GM12878 (cell line): Measurements from ENCODE around the gene CLIC6. TPM values are rescaled to one million over a fixed set of nuclear protein-coding genes. Genes with fewer than 3 reads are reported as not detected.
A peak's percentile ranks its signal among the peaks of the same experiment; 100 is the strongest.

Experiments
- CREM ChIP-seq: IDR thresholded peaks from 2 replicates; pipeline ENCODE4 v1.6.1; 2014; ENCODE audit warnings: antibody characterized with exemption, low read depth
- EZH2 ChIP-seq: IDR thresholded peaks from 2 replicates; pipeline ENCODE4 v1.6.1; 2012; ENCODE audit warnings: low read depth, mild to moderate bottlenecking, control low read depth, inconsistent platforms, low read length, borderline replicate concordance; ENCODE audit not compliant: control insufficient read depth
- FOS ChIP-seq: IDR thresholded peaks from 3 replicates; pipeline ENCODE4 v1.6.1; 2011; ENCODE audit warnings: borderline replicate concordance; ENCODE audit not compliant: insufficient read length; ENCODE audit errors: extremely low read depth
- HDAC6 ChIP-seq: fragments of 200-600 bp; sonication (generic); IDR thresholded peaks from one replicate; pipeline ENCODE4 v1.8.0; 2017; ENCODE audit warnings: antibody characterized with exemption; ENCODE audit not compliant: unreplicated experiment
- HDGF ChIP-seq: fragments of 450-650 bp; IDR thresholded peaks from 2 replicates; pipeline ENCODE4 v1.6.1; 2016; ENCODE audit warnings: antibody characterized with exemption
- MXI1 ChIP-seq: fragments of 150-350 bp; IDR thresholded peaks from 2 replicates; pipeline ENCODE4 v1.6.1; 2011; ENCODE audit warnings: low read depth, mild to moderate bottlenecking, inconsistent platforms, low read length, improper control_type of control experiment
- NR2C1 ChIP-seq: fragments of 450-650 bp; IDR thresholded peaks from 2 replicates; pipeline ENCODE4 v1.6.1; 2017; ENCODE audit warnings: antibody characterized with exemption, mild to moderate bottlenecking, moderate library complexity
- SMAD5 ChIP-seq: IDR thresholded peaks from 2 replicates; pipeline ENCODE4 v1.6.1; 2016; ENCODE audit warnings: antibody characterized with exemption, low read depth
- SMARCA5 ChIP-seq: fragments of 450-650 bp; IDR thresholded peaks from 2 replicates; pipeline ENCODE4 v1.6.1; 2017; ENCODE audit warnings: mild to moderate bottlenecking
- SP1 ChIP-seq: IDR thresholded peaks from one replicate; pipeline ENCODE4 v1.6.1; 2011; ENCODE audit warnings: low read depth, low read length
- SREBF2 ChIP-seq: IDR thresholded peaks from 2 replicates; pipeline ENCODE4 v1.6.1; 2012; ENCODE audit warnings: mild to moderate bottlenecking, low read length
- WRNIP1 ChIP-seq: IDR thresholded peaks from 2 replicates; pipeline ENCODE4 v1.6.1; 2011; ENCODE audit warnings: low read depth, low read length, improper control_type of control experiment, borderline replicate concordance
- YY1 ChIP-seq: IDR thresholded peaks from 2 replicates; pipeline ENCODE4 v1.6.1; 2011; ENCODE audit warnings: low read depth, mild to moderate bottlenecking, low read length
- ZNF384 ChIP-seq: IDR thresholded peaks from 2 replicates; pipeline ENCODE4 v1.6.1; 2012; ENCODE audit warnings: low read depth, mild to moderate bottlenecking, low read length, improper control_type of control experiment, borderline replicate concordance
- ZSCAN29 ChIP-seq: fragments of 450-650 bp; IDR thresholded peaks from 2 replicates; pipeline ENCODE4 v1.6.1; 2017; ENCODE audit warnings: mild to moderate bottlenecking, moderate library complexity
- polyA plus RNA-seq, 11 experiments: library from polyadenylated mRNA; depleted of rRNA in 4 of 11; unstranded in 6 of 11; stranded (reverse) in 5 of 11; fragments of >200 nt; fragmentation: Nextera tagmentation in 4 of 11; fragmentation: Illumina TruSeq in 1 of 11; extraction: Ambion mirVana in 4 of 11; extraction: Trizol in 1 of 11; gene quantifications; 1 replicate in 1 of 11; 2 replicates in 10 of 11; pipeline versions ENCODE4 v1.2.1 to v1.2.3, GENCODE V29; 2011 to 2016; ENCODE audit warnings: inconsistent platforms in 2 of 11, missing spikeins in 2 of 11, low read depth in 1 of 11
- total RNA-seq, 4 experiments: library from RNA; depleted of rRNA in 3 of 4; stranded (reverse); fragments of >200 nt in 3 of 4; fragmentation: Illumina TruSeq in 1 of 4; extraction: Trizol in 1 of 4; gene quantifications; 2 replicates each; pipeline versions ENCODE4 v1.2.1 to v1.2.3, GENCODE V29; 2013 to 2021
- TF ChIP-seq, protein P1 (sequence below): IDR thresholded peaks from 2 replicates; pipeline ENCODE4 v1.6.1; 2011; ENCODE audit warnings: mild to moderate bottlenecking, low read depth, low read length, moderate library complexity; ENCODE audit not compliant: insufficient replicate concordance
- TF ChIP-seq, protein P2 (sequence below): fragments of 450-650 bp; IDR thresholded peaks from 2 replicates; pipeline ENCODE4 v1.6.1; 2017; ENCODE audit warnings: antibody characterized with exemption, mild to moderate bottlenecking, moderate library complexity
- TF ChIP-seq, protein P3 (sequence below): IDR thresholded peaks from 2 replicates; pipeline ENCODE4 v1.6.1; 2011; ENCODE audit warnings: low read depth, mild to moderate bottlenecking, low read length, moderate library complexity, borderline replicate concordance; ENCODE audit errors: extremely low read depth
- TF ChIP-seq, protein P4 (sequence below): IDR thresholded peaks from 2 replicates; pipeline ENCODE4 v1.6.1; 2011; ENCODE audit warnings: borderline replicate concordance, low read depth, mild to moderate bottlenecking, moderate library complexity, low read length; ENCODE audit not compliant: insufficient read depth, poor library complexity, severe bottlenecking
- TF ChIP-seq, protein P5 (sequence below): IDR thresholded peaks from 2 replicates; pipeline ENCODE4 v1.6.1; 2012; ENCODE audit warnings: low read length, inconsistent platforms

The CLIC6 gene
- total and polyA plus RNA-seq, 10 of the 15 experiments (the other 5 are each of a cell fraction or from before 2014, with no cell fraction given) = 5.7 to 34.1 (median 11.2) TPM

DNA sequence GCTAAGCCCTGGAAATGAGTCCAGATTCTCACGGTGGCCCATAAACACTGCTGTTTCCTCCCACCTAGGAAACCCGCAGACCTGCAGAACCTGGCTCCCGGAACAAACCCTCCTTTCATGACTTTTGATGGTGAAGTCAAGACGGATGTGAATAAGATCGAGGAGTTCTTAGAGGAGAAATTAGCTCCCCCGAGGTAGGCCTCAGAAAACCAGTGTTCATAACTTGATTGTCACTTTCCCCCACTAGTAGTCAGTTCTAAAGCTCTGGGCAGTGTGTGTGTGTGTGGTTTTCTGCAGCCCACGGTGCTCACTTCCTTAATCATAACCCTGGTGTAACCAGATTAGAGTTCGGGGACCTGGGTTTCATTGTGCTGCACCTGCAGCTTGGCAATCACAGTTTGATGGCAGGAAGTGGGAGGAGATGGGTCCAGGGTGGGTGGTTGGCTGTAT is 39.1 kb downstream of the CLIC6 start (continued):
- TF ChIP-seq FOS = no peak
- TF ChIP-seq YY1 = 0 out of 2 replicates have a peak, but pooled peaks have one; percentile 37
- TF ChIP-seq EZH2 = no peak
- no peak for TF ChIP-seq SREBF2
- no peak for TF ChIP-seq ZNF384
- TF ChIP-seq HDAC6 = no peak
- TF ChIP-seq WRNIP1 = no peak
- TF ChIP-seq SP1 = peak; percentile 6
- TF ChIP-seq, protein P1, sequence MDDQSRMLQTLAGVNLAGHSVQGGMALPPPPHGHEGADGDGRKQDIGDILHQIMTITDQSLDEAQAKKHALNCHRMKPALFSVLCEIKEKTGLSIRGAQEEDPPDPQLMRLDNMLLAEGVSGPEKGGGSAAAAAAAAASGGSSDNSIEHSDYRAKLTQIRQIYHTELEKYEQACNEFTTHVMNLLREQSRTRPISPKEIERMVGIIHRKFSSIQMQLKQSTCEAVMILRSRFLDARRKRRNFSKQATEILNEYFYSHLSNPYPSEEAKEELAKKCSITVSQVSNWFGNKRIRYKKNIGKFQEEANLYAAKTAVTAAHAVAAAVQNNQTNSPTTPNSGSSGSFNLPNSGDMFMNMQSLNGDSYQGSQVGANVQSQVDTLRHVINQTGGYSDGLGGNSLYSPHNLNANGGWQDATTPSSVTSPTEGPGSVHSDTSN = no peak
- TF ChIP-seq, protein P2, sequence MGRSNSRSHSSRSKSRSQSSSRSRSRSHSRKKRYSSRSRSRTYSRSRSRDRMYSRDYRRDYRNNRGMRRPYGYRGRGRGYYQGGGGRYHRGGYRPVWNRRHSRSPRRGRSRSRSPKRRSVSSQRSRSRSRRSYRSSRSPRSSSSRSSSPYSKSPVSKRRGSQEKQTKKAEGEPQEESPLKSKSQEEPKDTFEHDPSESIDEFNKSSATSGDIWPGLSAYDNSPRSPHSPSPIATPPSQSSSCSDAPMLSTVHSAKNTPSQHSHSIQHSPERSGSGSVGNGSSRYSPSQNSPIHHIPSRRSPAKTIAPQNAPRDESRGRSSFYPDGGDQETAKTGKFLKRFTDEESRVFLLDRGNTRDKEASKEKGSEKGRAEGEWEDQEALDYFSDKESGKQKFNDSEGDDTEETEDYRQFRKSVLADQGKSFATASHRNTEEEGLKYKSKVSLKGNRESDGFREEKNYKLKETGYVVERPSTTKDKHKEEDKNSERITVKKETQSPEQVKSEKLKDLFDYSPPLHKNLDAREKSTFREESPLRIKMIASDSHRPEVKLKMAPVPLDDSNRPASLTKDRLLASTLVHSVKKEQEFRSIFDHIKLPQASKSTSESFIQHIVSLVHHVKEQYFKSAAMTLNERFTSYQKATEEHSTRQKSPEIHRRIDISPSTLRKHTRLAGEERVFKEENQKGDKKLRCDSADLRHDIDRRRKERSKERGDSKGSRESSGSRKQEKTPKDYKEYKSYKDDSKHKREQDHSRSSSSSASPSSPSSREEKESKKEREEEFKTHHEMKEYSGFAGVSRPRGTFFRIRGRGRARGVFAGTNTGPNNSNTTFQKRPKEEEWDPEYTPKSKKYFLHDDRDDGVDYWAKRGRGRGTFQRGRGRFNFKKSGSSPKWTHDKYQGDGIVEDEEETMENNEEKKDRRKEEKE = no peak
- TF ChIP-seq HDGF = no peak
- no peak for TF ChIP-seq SMAD5
- TF ChIP-seq, protein P3, sequence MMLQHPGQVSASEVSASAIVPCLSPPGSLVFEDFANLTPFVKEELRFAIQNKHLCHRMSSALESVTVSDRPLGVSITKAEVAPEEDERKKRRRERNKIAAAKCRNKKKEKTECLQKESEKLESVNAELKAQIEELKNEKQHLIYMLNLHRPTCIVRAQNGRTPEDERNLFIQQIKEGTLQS = no peak
- TF ChIP-seq, protein P4, sequence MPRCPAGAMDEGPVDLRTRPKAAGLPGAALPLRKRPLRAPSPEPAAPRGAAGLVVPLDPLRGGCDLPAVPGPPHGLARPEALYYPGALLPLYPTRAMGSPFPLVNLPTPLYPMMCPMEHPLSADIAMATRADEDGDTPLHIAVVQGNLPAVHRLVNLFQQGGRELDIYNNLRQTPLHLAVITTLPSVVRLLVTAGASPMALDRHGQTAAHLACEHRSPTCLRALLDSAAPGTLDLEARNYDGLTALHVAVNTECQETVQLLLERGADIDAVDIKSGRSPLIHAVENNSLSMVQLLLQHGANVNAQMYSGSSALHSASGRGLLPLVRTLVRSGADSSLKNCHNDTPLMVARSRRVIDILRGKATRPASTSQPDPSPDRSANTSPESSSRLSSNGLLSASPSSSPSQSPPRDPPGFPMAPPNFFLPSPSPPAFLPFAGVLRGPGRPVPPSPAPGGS = peak; percentile 45
- TF ChIP-seq MXI1 = no peak
- TF ChIP-seq, protein P5, sequence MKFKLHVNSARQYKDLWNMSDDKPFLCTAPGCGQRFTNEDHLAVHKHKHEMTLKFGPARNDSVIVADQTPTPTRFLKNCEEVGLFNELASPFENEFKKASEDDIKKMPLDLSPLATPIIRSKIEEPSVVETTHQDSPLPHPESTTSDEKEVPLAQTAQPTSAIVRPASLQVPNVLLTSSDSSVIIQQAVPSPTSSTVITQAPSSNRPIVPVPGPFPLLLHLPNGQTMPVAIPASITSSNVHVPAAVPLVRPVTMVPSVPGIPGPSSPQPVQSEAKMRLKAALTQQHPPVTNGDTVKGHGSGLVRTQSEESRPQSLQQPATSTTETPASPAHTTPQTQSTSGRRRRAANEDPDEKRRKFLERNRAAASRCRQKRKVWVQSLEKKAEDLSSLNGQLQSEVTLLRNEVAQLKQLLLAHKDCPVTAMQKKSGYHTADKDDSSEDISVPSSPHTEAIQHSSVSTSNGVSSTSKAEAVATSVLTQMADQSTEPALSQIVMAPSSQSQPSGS = peak; percentile 61; the same call in 1 of the 2 replicates
- peak; percentile 71; the same call in 1 of the 2 replicates for TF ChIP-seq CREM
- TF ChIP-seq SMARCA5 = no peak
- no peak for TF ChIP-seq ZSCAN29
- no peak for TF ChIP-seq NR2C1
- TF ChIP-seq, all 136 proteins: peak for 44
